ENCODE results near the gene PPP2R2B. TPM values are rescaled to one million over a fixed set of nuclear protein-coding genes. Genes with fewer than 3 reads are reported as not detected.

PPP2R2B gene
- polyA plus RNA-seq, 3 donors, result 0.08 TPM; not detected in 2

- no peaks in the 10 kb centered on the region for H3K36me3 ChIP-seq (replicated peaks in 1 of 2; ENCODE audit: control insufficient read depth in 1 of 2, insufficient read depth in 2 of 2, low read length in 2 of 2)
- H2AFZ ChIP-seq (ENCODE audit: insufficient read depth, low read depth, low read length, poor library complexity, severe bottlenecking), result no peak overlapping the region
- no peak overlapping the region for H3K9ac ChIP-seq (ENCODE audit: insufficient read depth, low read length, poor library complexity, severe bottlenecking)
- H3K4me2 ChIP-seq (replicated peaks; ENCODE audit: extremely low read depth, low read length, poor library complexity, severe bottlenecking), result no peak overlapping the region
- peaks cover 8 to 11% of the 10 kb centered on the region in 2 donors for H3K4me1 ChIP-seq (ENCODE audit: control insufficient read depth in 1 of 2, insufficient read depth in 2 of 2, low read length in 2 of 2)
- no peaks in the 10 kb centered on the region for H3K9me3 ChIP-seq (replicated peaks in 1 of 2; ENCODE audit: control insufficient read depth in 1 of 2, insufficient read depth in 1 of 2, low read length in 2 of 2)
- Mint-ChIP-seq H3K27me3 (ENCODE audit: low read depth in 3 of 3) (no peaks in the 10 kb centered on the region), H3K27ac (no peak overlapping the region), H3K9me3 (peaks cover 0 to 9% (median 4%) of the 10 kb centered on the region in 7 donors), H3K36me3 (no peaks in the 10 kb centered on the region), H3K4me1 (peaks cover 10% of the 10 kb centered on the region), H3K4me3 (no peak overlapping the region)
- no peaks in the 10 kb centered on the region for H4K20me1 ChIP-seq (ENCODE audit: insufficient read depth, low read length)
- TF ChIP-seq, protein P1, sequence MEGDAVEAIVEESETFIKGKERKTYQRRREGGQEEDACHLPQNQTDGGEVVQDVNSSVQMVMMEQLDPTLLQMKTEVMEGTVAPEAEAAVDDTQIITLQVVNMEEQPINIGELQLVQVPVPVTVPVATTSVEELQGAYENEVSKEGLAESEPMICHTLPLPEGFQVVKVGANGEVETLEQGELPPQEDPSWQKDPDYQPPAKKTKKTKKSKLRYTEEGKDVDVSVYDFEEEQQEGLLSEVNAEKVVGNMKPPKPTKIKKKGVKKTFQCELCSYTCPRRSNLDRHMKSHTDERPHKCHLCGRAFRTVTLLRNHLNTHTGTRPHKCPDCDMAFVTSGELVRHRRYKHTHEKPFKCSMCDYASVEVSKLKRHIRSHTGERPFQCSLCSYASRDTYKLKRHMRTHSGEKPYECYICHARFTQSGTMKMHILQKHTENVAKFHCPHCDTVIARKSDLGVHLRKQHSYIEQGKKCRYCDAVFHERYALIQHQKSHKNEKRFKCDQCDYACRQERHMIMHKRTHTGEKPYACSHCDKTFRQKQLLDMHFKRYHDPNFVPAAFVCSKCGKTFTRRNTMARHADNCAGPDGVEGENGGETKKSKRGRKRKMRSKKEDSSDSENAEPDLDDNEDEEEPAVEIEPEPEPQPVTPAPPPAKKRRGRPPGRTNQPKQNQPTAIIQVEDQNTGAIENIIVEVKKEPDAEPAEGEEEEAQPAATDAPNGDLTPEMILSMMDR (IDR thresholded peaks at IDR 0.05), result no peak
- intact Hi-C loops (cut with micrococcal nuclease), result no loop called here
- no peak for DNase-seq
- 82% methylated on average over 1 of the region's 4 CpGs for WGBS (ENCODE audit: insufficient coverage)
- H3K27ac ChIP-seq (ENCODE audit: low read depth in 1 of 2, low read length in 2 of 2), result no peak overlapping the region
- no peaks in the 10 kb centered on the region for H3K27me3 ChIP-seq (ENCODE audit: control insufficient read depth in 2 of 2, insufficient read depth in 2 of 2, low read length in 2 of 2)
- H3K79me2 ChIP-seq (ENCODE audit: insufficient read depth, low read length), result no peaks in the 10 kb centered on the region
- H3K4me3 ChIP-seq (replicated peaks in 1 of 3; ENCODE audit: low read depth in 2 of 3, low read length in 3 of 3), result no peak overlapping the region
Observed at GRCh38 chr5:146894753-146895521, 16.4 kb upstream of the PPP2R2B start.

GRCh38 chr5:146893991-146894390 is 15.4 kb upstream of the PPP2R2B start:
- H3K27ac Mint-ChIP-seq, result no peak overlapping the region
- H3K36me3 ChIP-seq (replicated peaks in 1 of 2; ENCODE audit: control insufficient read depth in 1 of 2, insufficient read depth in 2 of 2, low read length in 2 of 2), result no peaks in the 10 kb centered on the region
- H2AFZ ChIP-seq (ENCODE audit: insufficient read depth, low read depth, low read length, poor library complexity, severe bottlenecking), result no peak overlapping the region
- DNase-seq, result no peak
- no peak overlapping the region for H3K27ac ChIP-seq (ENCODE audit: low read depth in 1 of 2, low read length in 2 of 2)
- H3K27me3 Mint-ChIP-seq (ENCODE audit: low read depth in 3 of 3), result no peaks in the 10 kb centered on the region
- H3K4me2 ChIP-seq (replicated peaks; ENCODE audit: extremely low read depth, low read length, poor library complexity, severe bottlenecking), result no peak overlapping the region
- H3K9me3 Mint-ChIP-seq, result peaks cover 0 to 9% (median 4%) of the 10 kb centered on the region in 7 donors
- no peaks in the 10 kb centered on the region for H3K79me2 ChIP-seq (ENCODE audit: insufficient read depth, low read length)
- peaks cover 8 to 12% of the 10 kb centered on the region in 2 donors for H3K4me1 ChIP-seq (ENCODE audit: control insufficient read depth in 1 of 2, insufficient read depth in 2 of 2, low read length in 2 of 2)
- no peaks in the 10 kb centered on the region for H4K20me1 ChIP-seq (ENCODE audit: insufficient read depth, low read length)
- intact Hi-C loops (cut with micrococcal nuclease), result no loop called here
- H3K9me3 ChIP-seq (replicated peaks in 1 of 2; ENCODE audit: control insufficient read depth in 1 of 2, insufficient read depth in 1 of 2, low read length in 2 of 2), result no peaks in the 10 kb centered on the region
- no peak overlapping the region for H3K4me3 Mint-ChIP-seq
- H3K4me1 Mint-ChIP-seq, result peaks cover 11% of the 10 kb centered on the region
- TF ChIP-seq, protein P1 (IDR thresholded peaks at IDR 0.05), result no peak
- H3K4me3 ChIP-seq (replicated peaks in 1 of 3; ENCODE audit: low read depth in 2 of 3, low read length in 3 of 3), result no peak overlapping the region
- no peaks in the 10 kb centered on the region for H3K27me3 ChIP-seq (ENCODE audit: control insufficient read depth in 2 of 2, insufficient read depth in 2 of 2, low read length in 2 of 2)
- no peaks in the 10 kb centered on the region for H3K36me3 Mint-ChIP-seq
- 97% methylated on average over 3 of the region's 3 CpGs for WGBS (ENCODE audit: insufficient coverage)
- H3K9ac ChIP-seq (ENCODE audit: insufficient read depth, low read length, poor library complexity, severe bottlenecking), result no peak overlapping the region
